Fibroblast of the aortic adventitia (primary cell): ENCODE results near the gene SUGP2. TPM values are rescaled to one million over a fixed set of nuclear protein-coding genes. Genes with fewer than 3 reads are reported as not detected.
A peak's percentile ranks its signal among the peaks of the same experiment; 100 is the strongest.

Experiments used
- DNase-seq: peaks from one replicate; pipeline ENCODE4 v3.0.0-alpha.2; 2010; ENCODE audit warnings: low read depth
- H3K4me3 ChIP-seq: 2 replicates; pipeline ENCODE4 v1.5.1; 2011; ENCODE audit warnings: low read depth, mild to moderate bottlenecking, control low read depth, low read length, moderate library complexity
- total RNA-seq: library from RNA; depleted of rRNA; stranded (reverse); fragments of >200 nt; gene quantifications from 2 replicates; pipeline ENCODE4 v1.2.3, GENCODE V29; 2012; ENCODE audit warnings: low replicate concordance
- TF ChIP-seq, protein P1 (sequence below): IDR thresholded peaks from 2 replicates; pipeline ENCODE4 v1.5.1; 2011; ENCODE audit warnings: mild to moderate bottlenecking, low read length, control low read depth, inconsistent platforms; ENCODE audit not compliant: insufficient read depth

The SUGP2 gene
- total RNA-seq, 1 donor, result 35.3 TPM

DNA sequence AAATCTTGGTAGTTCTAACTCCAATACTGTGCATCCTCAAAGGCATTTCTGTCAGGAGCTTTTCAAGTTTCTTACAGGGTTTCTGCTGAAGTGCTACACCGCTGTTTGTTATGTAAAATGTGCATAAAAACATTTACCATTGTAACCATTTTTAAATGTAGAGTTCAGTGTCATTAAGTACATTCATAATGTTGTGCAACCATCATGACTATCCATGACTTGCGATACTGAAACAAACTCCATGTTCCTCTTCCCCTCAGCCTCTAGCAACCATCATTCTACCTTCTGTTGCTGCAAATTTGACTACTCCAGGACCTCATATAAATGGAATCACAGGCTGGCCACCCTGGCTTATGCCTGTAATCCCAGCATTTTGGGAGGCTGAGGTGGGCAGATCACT lies 16.1 kb upstream of the SUGP2 start:
- no peak for DNase-seq
- TF ChIP-seq, protein P1, sequence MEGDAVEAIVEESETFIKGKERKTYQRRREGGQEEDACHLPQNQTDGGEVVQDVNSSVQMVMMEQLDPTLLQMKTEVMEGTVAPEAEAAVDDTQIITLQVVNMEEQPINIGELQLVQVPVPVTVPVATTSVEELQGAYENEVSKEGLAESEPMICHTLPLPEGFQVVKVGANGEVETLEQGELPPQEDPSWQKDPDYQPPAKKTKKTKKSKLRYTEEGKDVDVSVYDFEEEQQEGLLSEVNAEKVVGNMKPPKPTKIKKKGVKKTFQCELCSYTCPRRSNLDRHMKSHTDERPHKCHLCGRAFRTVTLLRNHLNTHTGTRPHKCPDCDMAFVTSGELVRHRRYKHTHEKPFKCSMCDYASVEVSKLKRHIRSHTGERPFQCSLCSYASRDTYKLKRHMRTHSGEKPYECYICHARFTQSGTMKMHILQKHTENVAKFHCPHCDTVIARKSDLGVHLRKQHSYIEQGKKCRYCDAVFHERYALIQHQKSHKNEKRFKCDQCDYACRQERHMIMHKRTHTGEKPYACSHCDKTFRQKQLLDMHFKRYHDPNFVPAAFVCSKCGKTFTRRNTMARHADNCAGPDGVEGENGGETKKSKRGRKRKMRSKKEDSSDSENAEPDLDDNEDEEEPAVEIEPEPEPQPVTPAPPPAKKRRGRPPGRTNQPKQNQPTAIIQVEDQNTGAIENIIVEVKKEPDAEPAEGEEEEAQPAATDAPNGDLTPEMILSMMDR, result no peak
- no peak overlapping the region for H3K4me3 ChIP-seq

DNA sequence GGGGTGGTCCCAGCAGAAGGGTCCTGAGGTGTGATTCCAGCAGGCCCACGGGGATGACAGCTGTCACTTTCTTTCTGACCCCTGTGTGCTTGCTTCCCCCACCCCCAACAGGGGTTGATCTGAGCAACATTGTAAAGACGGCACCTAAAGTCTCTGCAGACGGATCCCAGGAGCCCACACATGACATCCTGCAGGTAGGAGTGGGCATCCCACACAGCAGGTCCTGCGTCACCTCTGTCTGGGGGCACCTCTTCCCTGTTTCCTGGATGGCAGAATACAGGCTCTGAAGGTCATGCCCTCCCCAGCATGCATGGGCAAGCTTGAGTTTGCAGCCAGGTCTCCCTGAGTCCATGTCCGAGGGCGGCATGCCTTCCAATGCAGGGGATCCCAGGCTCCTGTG lies 10.6 kb upstream of the SUGP2 start:
- H3K4me3 ChIP-seq, result no peak overlapping the region
- TF ChIP-seq, protein P1, result no peak
- DNase-seq, result no peak

DNA sequence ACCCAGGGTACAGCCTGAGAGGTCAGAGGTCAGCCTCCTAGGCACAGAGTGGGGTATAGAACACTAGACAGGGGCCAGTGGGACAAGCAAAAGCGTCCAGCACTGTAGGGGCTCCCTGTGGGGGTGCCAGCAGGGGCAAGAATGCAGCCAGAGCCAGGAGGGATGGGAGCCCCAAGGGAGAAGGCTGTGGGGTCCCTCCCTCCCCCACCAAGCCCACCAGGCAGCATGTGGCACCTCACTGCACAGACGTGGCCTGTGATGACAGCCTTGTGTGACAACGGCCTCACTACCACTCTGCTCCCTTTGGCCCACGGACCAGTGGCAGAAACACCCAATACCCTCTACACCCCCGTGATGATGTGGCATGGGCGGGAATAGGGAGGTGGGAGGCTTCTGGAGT lies 10.2 kb upstream of the SUGP2 start:
- TF ChIP-seq, protein P1, result no peak
- no peak overlapping the region for H3K4me3 ChIP-seq
- no peak for DNase-seq

DNA sequence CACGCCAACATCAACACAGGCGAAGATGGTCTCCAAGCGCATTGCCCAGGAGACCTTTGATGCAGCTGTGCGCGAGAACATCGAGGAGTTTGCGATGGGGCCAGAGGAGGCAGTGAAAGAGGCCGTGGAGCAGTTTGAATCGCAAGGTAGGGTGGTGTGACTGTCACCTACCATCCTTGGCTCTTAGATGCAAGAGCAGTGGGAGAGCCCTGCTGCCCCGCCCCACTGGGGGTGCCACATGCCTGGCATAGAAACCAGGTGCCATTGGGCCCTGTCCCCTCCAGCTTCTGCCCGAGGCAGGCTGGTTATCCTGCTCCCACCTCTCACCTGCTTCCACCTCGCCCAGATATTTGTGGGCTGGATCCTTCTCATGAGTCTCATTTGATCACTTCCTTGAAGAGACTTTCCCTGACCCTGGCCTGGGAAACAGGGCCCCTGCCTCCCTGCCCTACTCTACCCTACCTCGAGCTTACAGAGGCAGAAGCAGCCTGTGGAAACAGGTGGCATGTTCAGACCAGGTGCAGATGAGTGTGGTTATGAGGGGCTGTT lies 9.5 kb upstream of the SUGP2 start:
- TF ChIP-seq, protein P1, result no peak
- no peak overlapping the region for H3K4me3 ChIP-seq
- no peak for DNase-seq

DNA sequence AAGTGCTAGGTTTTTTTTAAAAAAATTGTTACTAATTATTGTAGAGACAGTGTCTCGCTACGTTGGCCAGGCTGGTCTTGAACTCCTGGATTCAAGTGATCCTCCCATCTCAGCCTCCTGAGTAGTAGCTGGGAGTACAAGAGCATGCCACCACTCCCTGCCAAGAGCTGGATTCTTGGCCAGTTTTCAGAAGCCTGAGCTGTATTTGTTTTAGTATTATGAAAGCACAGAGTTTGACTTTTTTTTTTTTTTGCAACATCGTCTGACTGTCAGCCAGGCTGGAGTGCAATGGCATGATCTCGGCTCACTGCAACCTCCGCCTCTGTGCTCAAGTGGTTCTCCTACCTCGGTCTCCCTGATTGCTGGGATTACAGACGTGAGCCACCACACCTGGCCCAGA lies 7.1 kb upstream of the SUGP2 start:
- DNase-seq, result peak; percentile 98
- TF ChIP-seq, protein P1, result no peak

DNA sequence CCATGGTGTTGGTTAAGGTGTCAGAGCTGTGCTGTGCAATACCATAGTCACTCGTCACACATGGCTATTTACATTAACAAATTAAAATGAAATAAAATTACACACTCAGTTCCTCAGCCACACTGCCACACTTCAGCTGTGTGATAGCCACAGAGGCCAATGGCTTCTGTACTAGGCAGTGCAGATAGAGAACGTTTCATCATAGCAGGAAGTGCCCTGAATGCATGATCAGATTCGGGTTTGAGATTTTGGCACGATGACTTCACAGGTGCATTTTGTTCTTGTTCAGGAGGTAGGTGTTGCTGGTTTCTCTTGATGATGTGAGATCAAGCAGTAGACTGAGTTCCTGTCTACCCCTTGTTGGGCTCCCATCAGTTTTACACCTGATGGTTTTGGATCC lies 6.6 kb upstream of the SUGP2 start:
- DNase-seq, result no peak
- H3K4me3 ChIP-seq, result no peak overlapping the region
- TF ChIP-seq, protein P1, result no peak

More for the DNA sequence above, 7.1 kb upstream of the SUGP2 start:
- no peak overlapping the region for H3K4me3 ChIP-seq

DNA sequence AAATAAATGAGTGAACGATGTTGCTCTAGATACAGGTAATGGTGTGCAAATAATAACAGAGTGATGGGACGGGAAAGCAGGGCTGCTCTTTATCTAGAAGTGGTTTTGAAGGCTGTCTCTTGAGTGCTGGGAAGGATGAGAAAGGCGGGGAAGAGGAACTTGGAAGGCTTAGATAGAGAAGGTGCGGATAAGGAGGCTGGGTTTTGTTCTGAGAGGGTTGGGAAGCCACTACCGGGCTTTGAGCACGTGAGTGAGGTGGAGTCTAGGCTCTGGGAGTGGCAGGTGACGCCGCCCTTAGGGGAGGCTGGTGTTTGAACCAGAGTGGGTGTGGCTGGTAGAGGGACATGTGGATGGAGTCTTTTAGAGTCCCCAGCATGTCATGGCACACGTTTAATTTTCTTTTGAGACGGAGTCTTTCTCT lies 897 bp upstream of the SUGP2 start:
- H3K4me3 ChIP-seq, result peak overlapping the region; percentile 89
- TF ChIP-seq, protein P1, result no peak
- peak; percentile 43 for DNase-seq
